A549 (cell line): ENCODE measurements around the gene MFAP3L.

Experiments
- CHD2 ChIP-seq: fragments of 150-350 bp; IDR thresholded peaks from 2 replicates; pipeline ENCODE4 v1.6.1; 2014; ENCODE audit warnings: low read length; ENCODE audit not compliant: partially characterized antibody
- CTCF ChIP-seq: fragments of >200 bp; sonication (Bioruptor Twin); formaldehyde crosslinking; IDR thresholded peaks from 3 replicates; pipeline ENCODE4 v1.5.1; 2016
- ELK1 ChIP-seq: fragments of 150-350 bp; IDR thresholded peaks from 2 replicates; pipeline ENCODE4 v1.6.1; 2014; ENCODE audit warnings: low read depth, mild to moderate bottlenecking, low read length
- HOXB13 ChIP-seq: fragments of 250-450 bp; sonication (Bioruptor Pico); IDR thresholded peaks from 2 replicates; pipeline ENCODE4 v1.5.0; 2020; ENCODE audit warnings: low read depth, mild to moderate bottlenecking, moderate library complexity
- JUN ChIP-seq, 2 experiments: fragments of >200 bp; sonication (Bioruptor Twin); formaldehyde crosslinking; IDR thresholded peaks; 2 replicates in 1 of 2; 3 replicates in 1 of 2; pipeline ENCODE4 v1.6.1; 2016 to 2017
- KDM5A ChIP-seq: fragments of 200-600 bp; sonication (generic); IDR thresholded peaks from 2 replicates; pipeline ENCODE4 v1.6.1; 2016; ENCODE audit warnings: antibody characterized with exemption, mild to moderate bottlenecking
- POLR2A ChIP-seq: IDR thresholded peaks from 2 replicates; pipeline ENCODE4 v1.6.1; 2012; ENCODE audit warnings: mild to moderate bottlenecking, low read length
- RAD21 ChIP-seq, 2 experiments: fragments of >200 bp in 1 of 2; sonication (Bioruptor Twin) in 1 of 2; formaldehyde crosslinking in 1 of 2; IDR thresholded peaks in 1 of 2; conservative IDR thresholded peaks in 1 of 2; 2 replicates in 1 of 2; 3 replicates in 1 of 2; pipeline ENCODE4 v1.6.1; 2012 to 2018; ENCODE audit warnings: inconsistent platforms in 1 of 2
- RCOR1 ChIP-seq: fragments of 150-350 bp; IDR thresholded peaks from 2 replicates; pipeline ENCODE4 v1.6.1; 2014; ENCODE audit warnings: antibody characterized with exemption, low read length, low read depth
- REST ChIP-seq: fragments of 200-600 bp; sonication (generic); IDR thresholded peaks from 2 replicates; pipeline ENCODE4 v1.6.1; 2016; ENCODE audit warnings: antibody characterized with exemption, mild to moderate bottlenecking, moderate library complexity
- RFX5 ChIP-seq: fragments of 450-650 bp; IDR thresholded peaks from 2 replicates; pipeline ENCODE4 v1.7.1; 2014; ENCODE audit warnings: antibody characterized with exemption, mild to moderate bottlenecking, moderate library complexity
- SMC3 ChIP-seq: fragments of >200 bp; sonication (Bioruptor Twin); formaldehyde crosslinking; IDR thresholded peaks from 3 replicates; pipeline ENCODE4 v1.6.1; 2018; ENCODE audit warnings: inconsistent platforms

GRCh38 chr4:170035231-170035630, 9.0 kb upstream of the MFAP3L start:
- TF ChIP-seq HOXB13 (CRISPR knock-in tag) (no peak), CTCF (no peak), SMC3 (no peak), JUN (IDR thresholded peaks at IDR 0.05) (no peak), POLR2A (no peak), ELK1 (no peak), CHD2 (no peak), RFX5 (no peak), KDM5A (no peak), RAD21 (conservative IDR thresholded peaks at IDR 0.05 in 1 of 2, IDR thresholded peaks at IDR 0.05 in 1 of 2) (no peak), RCOR1 (no peak), REST (no peak)
